GM20000 (cell line): ENCODE data around the gene TAF1B.

Experiments
- DNase-seq: peaks from one replicate; pipeline ENCODE4 v3.0.0; 2012; ENCODE audit warnings: low spot score
- TF ChIP-seq, protein P1 (sequence below): IDR thresholded peaks from 2 replicates; pipeline ENCODE4 v1.5.1; 2012; ENCODE audit warnings: mild to moderate bottlenecking, control low read depth; ENCODE audit errors: extremely low read depth, missing control alignments

The TAF1B gene

GRCh38 chr2:9805435-9806297 lies 37.6 kb upstream of the TAF1B start:
- TF ChIP-seq, protein P1, sequence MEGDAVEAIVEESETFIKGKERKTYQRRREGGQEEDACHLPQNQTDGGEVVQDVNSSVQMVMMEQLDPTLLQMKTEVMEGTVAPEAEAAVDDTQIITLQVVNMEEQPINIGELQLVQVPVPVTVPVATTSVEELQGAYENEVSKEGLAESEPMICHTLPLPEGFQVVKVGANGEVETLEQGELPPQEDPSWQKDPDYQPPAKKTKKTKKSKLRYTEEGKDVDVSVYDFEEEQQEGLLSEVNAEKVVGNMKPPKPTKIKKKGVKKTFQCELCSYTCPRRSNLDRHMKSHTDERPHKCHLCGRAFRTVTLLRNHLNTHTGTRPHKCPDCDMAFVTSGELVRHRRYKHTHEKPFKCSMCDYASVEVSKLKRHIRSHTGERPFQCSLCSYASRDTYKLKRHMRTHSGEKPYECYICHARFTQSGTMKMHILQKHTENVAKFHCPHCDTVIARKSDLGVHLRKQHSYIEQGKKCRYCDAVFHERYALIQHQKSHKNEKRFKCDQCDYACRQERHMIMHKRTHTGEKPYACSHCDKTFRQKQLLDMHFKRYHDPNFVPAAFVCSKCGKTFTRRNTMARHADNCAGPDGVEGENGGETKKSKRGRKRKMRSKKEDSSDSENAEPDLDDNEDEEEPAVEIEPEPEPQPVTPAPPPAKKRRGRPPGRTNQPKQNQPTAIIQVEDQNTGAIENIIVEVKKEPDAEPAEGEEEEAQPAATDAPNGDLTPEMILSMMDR = no peak
- DNase-seq = no peak

- DNase-seq = no peak
- TF ChIP-seq, protein P1 = no peak
Measured at GRCh38 chr2:9806298-9806610, 37.0 kb upstream of the TAF1B start.

DNA sequence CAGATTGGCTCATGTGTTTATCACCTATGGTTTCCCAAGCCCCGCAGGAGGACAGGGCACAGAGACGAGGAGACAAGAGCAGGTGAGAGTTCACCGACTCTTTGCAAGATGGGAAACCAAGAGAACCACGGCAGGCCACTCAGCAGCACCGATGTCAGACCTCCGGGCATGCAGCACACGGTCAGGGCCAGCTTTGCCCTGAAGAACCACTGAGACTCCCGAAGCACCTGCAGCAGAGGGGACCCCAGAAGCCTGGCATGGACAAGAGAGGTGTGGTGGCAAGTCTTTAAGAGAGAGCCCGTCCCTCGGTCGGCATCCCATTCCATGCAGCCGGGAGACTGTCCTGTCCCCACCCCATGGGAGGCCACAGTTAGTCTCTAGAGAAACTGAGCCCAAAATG lies 36.6 kb upstream of the TAF1B start:
- no peak for DNase-seq

DNA sequence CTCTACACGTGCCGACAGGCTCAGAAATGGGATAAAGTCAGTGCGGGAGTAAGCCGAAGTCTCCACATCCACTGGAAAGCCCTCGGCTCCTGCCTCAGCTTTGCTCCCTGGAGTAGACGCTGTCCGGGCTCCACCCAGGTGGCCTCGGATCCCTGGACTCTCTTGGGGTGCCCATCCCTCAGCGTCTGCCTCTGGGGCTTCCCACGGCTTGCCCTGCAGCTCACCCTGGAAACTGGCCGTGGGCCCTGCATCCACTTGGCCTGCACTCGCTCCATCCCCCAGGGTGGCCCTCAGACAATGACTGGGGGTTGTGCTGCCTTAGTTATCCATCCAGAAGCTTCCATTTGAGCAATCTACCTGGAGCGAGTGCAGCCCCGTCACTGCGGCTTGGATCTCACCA lies 36.2 kb upstream of the TAF1B start:
- TF ChIP-seq, protein P1 = no peak
- DNase-seq = no peak

More for the DNA sequence above, 36.6 kb upstream of the TAF1B start:
- TF ChIP-seq, protein P1 = no peak

- no peak for DNase-seq
- TF ChIP-seq, protein P1 = no peak
Measured at GRCh38 chr2:9807555-9808305, 35.5 kb upstream of the TAF1B start.

- TF ChIP-seq, protein P1 = no peak
- no peak for DNase-seq
Measured at GRCh38 chr2:9808334-9809063, 34.8 kb upstream of the TAF1B start.

- TF ChIP-seq, protein P1 = no peak
- DNase-seq = no peak
Measured at GRCh38 chr2:9809064-9809356, 34.3 kb upstream of the TAF1B start.
